ENCODE results near the gene KLHL29. TPM values are rescaled to one million over a fixed set of nuclear protein-coding genes. Genes with fewer than 3 reads are reported as not detected.

Gene KLHL29
- total and polyA plus RNA-seq, 2 of the 13 experiments (the other 11 are each of a cell fraction or from before 2014, with no cell fraction given), result 0.01 TPM; not detected in 1

- intact Hi-C loops (cut with micrococcal nuclease; ENCODE audit: unreplicated experiment) (no loop called here), in situ Hi-C loops (cut with HindIII; ENCODE audit: extremely low pct_ligation_motif_present, low pct_unique_long_range_greater_than_20kb) (no loop called here)
- Histone ChIP-seq H3K9ac (ENCODE audit: insufficient read depth, low read depth, low read length) (no peak overlapping the region), H4K20me1 (ENCODE audit: insufficient read depth, low read length) (no peaks in the 10 kb centered on the region), H3K9me3 (ENCODE audit: low read length) (no peaks in the 10 kb centered on the region), H2AFZ (ENCODE audit: low read length) (no peak overlapping the region), H3K79me2 (ENCODE audit: insufficient read depth, low read length) (no peaks in the 10 kb centered on the region), H3K27me3 (ENCODE audit: control insufficient read depth in 1 of 2, insufficient read depth in 2 of 2, low read length in 2 of 2) (peaks cover 5 to 62% of the 10 kb centered on the region in 2 experiments; a peak in 4 of 5 replicates), H3K4me2 (ENCODE audit: low read depth, low read length) (no peak overlapping the region), H3K36me3 (replicated peaks in 1 of 2; ENCODE audit: control insufficient read depth in 1 of 2, insufficient read depth in 2 of 2, low read length in 2 of 2) (no peaks in the 10 kb centered on the region), H3K4me1 (ENCODE audit: insufficient read depth, low read length) (no peaks in the 10 kb centered on the region), H3K4me3 (replicated peaks in 1 of 3; ENCODE audit: insufficient read depth in 1 of 3, low read depth in 2 of 3, low read length in 3 of 3) (no peak overlapping the region), H3K27ac (ENCODE audit: extremely low read length, insufficient read depth, low read length) (no peak overlapping the region)
- ATAC-seq (peak; percentile 19), DNase-seq (ENCODE audit: low spot score) (no peak), FAIRE-seq (no peak)
- ChIA-PET CTCF (ENCODE audit: low intra/inter-chr PET ratio, low total read pairs) (no interaction called here), POLR2A (no interaction called here)
- no TSS peak for BruUV-seq (replicated peaks)
- TF ChIP-seq ZNF740 (CRISPR knock-in tag; IDR thresholded peaks at IDR 0.05) (no peak), ZMYM4 (CRISPR knock-in tag; IDR thresholded peaks at IDR 0.05) (no peak), ZNF83 (CRISPR knock-in tag; IDR thresholded peaks at IDR 0.05; ENCODE audit: borderline replicate concordance) (no peak), ZSCAN12 (CRISPR knock-in tag; IDR thresholded peaks at IDR 0.05) (no peak), ZNF556 (CRISPR knock-in tag; IDR thresholded peaks at IDR 0.05; ENCODE audit: borderline replicate concordance) (no peak), TRAFD1 (CRISPR knock-in tag; IDR thresholded peaks at IDR 0.05; ENCODE audit: borderline replicate concordance) (no peak), SCMH1 (CRISPR knock-in tag; IDR thresholded peaks at IDR 0.05; ENCODE audit: borderline replicate concordance) (no peak), ZSCAN5A (CRISPR knock-in tag; IDR thresholded peaks at IDR 0.05; ENCODE audit: borderline replicate concordance) (no peak), SRY (CRISPR knock-in tag; IDR thresholded peaks at IDR 0.05) (no peak), ZBTB38 (CRISPR knock-in tag; IDR thresholded peaks at IDR 0.05) (no peak), SMYD3 (CRISPR knock-in tag; IDR thresholded peaks at IDR 0.05) (no peak), SP5 (CRISPR knock-in tag; IDR thresholded peaks at IDR 0.05; ENCODE audit: borderline replicate concordance, low read depth) (no peak), MLX (CRISPR knock-in tag; IDR thresholded peaks at IDR 0.05) (no peak), DRAP1 (CRISPR knock-in tag; IDR thresholded peaks at IDR 0.05) (no peak), PLSCR1 (CRISPR knock-in tag; IDR thresholded peaks at IDR 0.05; ENCODE audit: borderline replicate concordance) (no peak)
- WGBS (ENCODE audit: low lambda C conversion rate), result 24% methylated on average over 9 of the region's 12 CpGs
Observed at GRCh38 chr2:23603581-23603980, 218.6 kb downstream of the KLHL29 start.

Measured in HepG2 (cell line).